DND-41 (cell line): ENCODE results near the gene VPS18.
A peak's percentile ranks its signal among the peaks of the same experiment; 100 is the strongest.

Source experiments
- ATAC-seq: fragments of 200-7000 bp; cut with Tn5 transposase; 3 replicates; pipeline ENCODE4 v1.9.1; 2021; ENCODE audit warnings: low read depth; ENCODE audit not compliant: insufficient read depth
- DNase-seq: peaks from one replicate; pipeline ENCODE4 v3.0.0-alpha.2; 2020
- H2AFZ ChIP-seq: 2 replicates; pipeline ENCODE4 v1.6.0; 2012; ENCODE audit warnings: low read depth, low read length
- H3K27ac ChIP-seq: 2 replicates; pipeline ENCODE4 v1.5.1; 2012; ENCODE audit warnings: low read length, inconsistent platforms
- H3K27me3 ChIP-seq: fragments of 200-600 bp; sonication (generic); 2 replicates; pipeline ENCODE4 v1.6.0; 2012; ENCODE audit warnings: low read length, mild to moderate bottlenecking, inconsistent platforms; ENCODE audit not compliant: insufficient read depth, poor library complexity
- H3K36me3 ChIP-seq: 2 replicates; pipeline ENCODE4 v1.5.1; 2012; ENCODE audit warnings: low read length, inconsistent platforms; ENCODE audit not compliant: insufficient read depth
- H3K4me1 ChIP-seq: 2 replicates; pipeline ENCODE4 v1.5.1; 2012; ENCODE audit warnings: mild to moderate bottlenecking, low read length; ENCODE audit not compliant: insufficient read depth
- H3K4me2 ChIP-seq: 2 replicates; pipeline ENCODE4 v1.6.0; 2012; ENCODE audit warnings: mild to moderate bottlenecking, moderate library complexity, low read length, inconsistent platforms; ENCODE audit not compliant: insufficient read depth
- H3K4me3 ChIP-seq, 2 experiments: fragments of 200-600 bp in 1 of 2; shearing (Covaris generic) in 1 of 2; 2 replicates each; pipeline ENCODE4 v1.5.1; 2012 to 2016; ENCODE audit warnings: inconsistent platforms in 2 of 2, low read length in 2 of 2, mild to moderate bottlenecking in 2 of 2, low read depth in 1 of 2, moderate library complexity in 1 of 2
- H3K79me2 ChIP-seq: 2 replicates; pipeline ENCODE4 v1.6.0; 2012; ENCODE audit warnings: low read length, inconsistent platforms; ENCODE audit not compliant: insufficient read depth
- H3K9ac ChIP-seq: 2 replicates; pipeline ENCODE4 v1.6.0; 2012; ENCODE audit warnings: low read depth, mild to moderate bottlenecking, inconsistent platforms, low read length, moderate library complexity
- H3K9me3 ChIP-seq: 2 replicates; pipeline ENCODE4 v1.5.1; 2012; ENCODE audit warnings: low read length, moderate library complexity, mild to moderate bottlenecking, inconsistent platforms; ENCODE audit not compliant: insufficient read depth, severe bottlenecking
- H4K20me1 ChIP-seq: 2 replicates; pipeline ENCODE4 v1.6.0; 2012; ENCODE audit warnings: low read length; ENCODE audit not compliant: insufficient read depth
- EZH2 ChIP-seq: IDR thresholded peaks from 3 replicates; pipeline ENCODE4 v1.6.1; 2012; ENCODE audit warnings: borderline replicate concordance, low read depth, mild to moderate bottlenecking, moderate library complexity, low read length, inconsistent platforms; ENCODE audit not compliant: severe bottlenecking
- TF ChIP-seq, protein P1 (sequence below): IDR thresholded peaks from 2 replicates; pipeline ENCODE4 v1.5.1; 2012; ENCODE audit warnings: borderline replicate concordance, low read length, moderate library complexity, mild to moderate bottlenecking; ENCODE audit not compliant: poor library complexity, severe bottlenecking; ENCODE audit errors: extremely low read depth

Gene VPS18

DNA sequence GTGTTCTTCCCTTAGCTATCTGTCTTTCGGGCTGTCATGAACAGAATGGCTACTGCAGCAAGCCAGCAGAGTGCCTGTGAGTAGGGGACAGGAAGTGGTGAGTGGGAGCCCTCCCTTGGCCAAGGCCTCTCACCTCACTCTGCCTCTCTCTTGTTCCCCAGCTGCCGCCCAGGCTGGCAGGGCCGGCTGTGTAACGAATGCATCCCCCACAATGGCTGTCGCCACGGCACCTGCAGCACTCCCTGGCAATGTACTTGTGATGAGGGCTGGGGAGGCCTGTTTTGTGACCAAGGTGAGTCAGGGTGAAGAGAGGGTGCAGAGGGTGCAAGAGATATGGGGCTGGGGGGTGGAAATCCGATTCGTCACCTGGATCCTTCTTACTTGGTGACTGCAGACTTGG, 37.9 kb downstream of the VPS18 start:
- Histone ChIP-seq H3K9ac (no peak overlapping the region), H2AFZ (no peak overlapping the region), H3K36me3 (no peaks in the 10 kb centered on the region), H3K9me3 (no peaks in the 10 kb centered on the region), H3K79me2 (no peaks in the 10 kb centered on the region), H3K4me3 (no peak overlapping the region), H3K27me3 (peaks cover 33% of the 10 kb centered on the region), H3K4me1 (peaks cover 25% of the 10 kb centered on the region), H3K27ac (no peak overlapping the region), H4K20me1 (peaks cover 22% of the 10 kb centered on the region), H3K4me2 (no peak overlapping the region)
- DNase-seq (peak; percentile 66), ATAC-seq (peak; percentile 55)
- TF ChIP-seq, protein P1, sequence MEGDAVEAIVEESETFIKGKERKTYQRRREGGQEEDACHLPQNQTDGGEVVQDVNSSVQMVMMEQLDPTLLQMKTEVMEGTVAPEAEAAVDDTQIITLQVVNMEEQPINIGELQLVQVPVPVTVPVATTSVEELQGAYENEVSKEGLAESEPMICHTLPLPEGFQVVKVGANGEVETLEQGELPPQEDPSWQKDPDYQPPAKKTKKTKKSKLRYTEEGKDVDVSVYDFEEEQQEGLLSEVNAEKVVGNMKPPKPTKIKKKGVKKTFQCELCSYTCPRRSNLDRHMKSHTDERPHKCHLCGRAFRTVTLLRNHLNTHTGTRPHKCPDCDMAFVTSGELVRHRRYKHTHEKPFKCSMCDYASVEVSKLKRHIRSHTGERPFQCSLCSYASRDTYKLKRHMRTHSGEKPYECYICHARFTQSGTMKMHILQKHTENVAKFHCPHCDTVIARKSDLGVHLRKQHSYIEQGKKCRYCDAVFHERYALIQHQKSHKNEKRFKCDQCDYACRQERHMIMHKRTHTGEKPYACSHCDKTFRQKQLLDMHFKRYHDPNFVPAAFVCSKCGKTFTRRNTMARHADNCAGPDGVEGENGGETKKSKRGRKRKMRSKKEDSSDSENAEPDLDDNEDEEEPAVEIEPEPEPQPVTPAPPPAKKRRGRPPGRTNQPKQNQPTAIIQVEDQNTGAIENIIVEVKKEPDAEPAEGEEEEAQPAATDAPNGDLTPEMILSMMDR = no peak
- no peak for TF ChIP-seq EZH2

DNA sequence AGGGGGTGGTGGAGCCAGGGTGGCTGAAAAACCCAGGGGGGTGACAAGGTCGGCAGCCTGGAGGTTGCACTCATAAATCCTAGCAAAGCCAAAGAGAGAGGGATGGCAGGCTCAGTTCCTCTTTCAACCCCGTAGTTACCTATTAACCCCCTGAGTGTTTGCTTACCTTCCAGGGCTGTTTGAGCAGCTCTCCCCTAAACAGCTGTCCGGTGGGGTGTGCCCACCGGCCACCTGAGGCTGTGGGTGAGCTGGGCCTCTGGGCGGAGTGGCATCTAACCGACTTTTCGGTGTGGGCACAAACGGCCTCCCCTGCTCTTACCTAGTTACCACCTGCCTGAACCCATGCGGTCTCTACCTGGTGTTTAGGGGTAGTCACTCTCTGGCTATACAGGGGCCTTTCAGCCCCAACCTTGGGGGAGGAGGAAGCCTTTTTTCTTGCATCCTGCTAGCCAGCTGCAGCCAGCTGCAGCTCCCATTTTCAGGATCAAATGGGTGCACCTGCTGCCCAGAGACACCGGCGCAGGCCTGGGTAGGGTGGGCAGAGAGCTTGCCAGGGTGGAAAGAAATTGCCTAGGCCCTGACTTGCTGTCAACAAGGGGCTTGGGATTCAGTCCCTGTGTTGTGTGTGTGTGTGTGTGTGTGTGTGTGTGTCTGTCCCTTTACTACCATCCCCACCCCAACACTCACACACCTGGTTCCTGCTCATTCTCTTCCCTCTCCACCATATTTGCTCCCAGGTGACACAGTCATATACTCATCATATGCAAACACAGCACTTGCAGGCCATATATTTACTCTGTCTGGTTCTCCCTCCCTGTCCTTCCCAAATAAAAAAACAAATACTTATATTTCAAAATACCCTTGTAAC, 38.6 kb downstream of the VPS18 start:
- H3K4me1 ChIP-seq = peaks cover 18% of the 10 kb centered on the region
- ATAC-seq = no peak

DNA sequence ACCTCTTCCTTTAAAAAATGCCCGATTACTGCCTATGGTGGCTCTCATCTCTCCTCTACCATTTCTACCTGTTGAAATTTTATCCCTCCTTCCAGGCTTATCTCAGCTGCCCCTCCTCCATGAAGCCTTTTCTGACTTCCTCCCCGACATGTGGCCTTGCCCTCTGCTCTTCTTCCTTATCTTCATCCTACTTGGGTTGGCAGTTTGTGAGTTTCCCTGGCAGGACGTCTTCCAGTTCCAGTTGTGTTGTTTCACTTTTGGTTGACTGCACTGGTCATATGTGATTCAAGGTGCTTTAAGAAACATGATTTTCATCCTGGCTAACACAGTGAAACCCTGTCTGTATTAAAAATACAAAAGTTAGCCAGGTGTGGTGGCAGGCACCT, 39.3 kb downstream of the VPS18 start:
- Histone ChIP-seq H4K20me1 (peaks cover 17% of the 10 kb centered on the region), H3K9ac (no peak overlapping the region), H3K27ac (no peak overlapping the region), H3K4me2 (no peak overlapping the region), H3K9me3 (no peaks in the 10 kb centered on the region), H2AFZ (no peak overlapping the region), H3K4me1 (peaks cover 12% of the 10 kb centered on the region), H3K79me2 (no peaks in the 10 kb centered on the region), H3K36me3 (no peaks in the 10 kb centered on the region), H3K4me3 (no peak overlapping the region), H3K27me3 (peaks cover 25% of the 10 kb centered on the region)
- no peak for DNase-seq
- TF ChIP-seq, protein P1 = no peak
- TF ChIP-seq EZH2 = no peak
- ATAC-seq = no peak

More for the DNA sequence above, 38.6 kb downstream of the VPS18 start:
- Histone ChIP-seq H3K79me2 (no peaks in the 10 kb centered on the region), H3K9ac (no peak overlapping the region), H4K20me1 (peaks cover 18% of the 10 kb centered on the region), H3K27ac (no peak overlapping the region), H3K4me2 (no peak overlapping the region), H2AFZ (no peak overlapping the region), H3K4me3 (no peak overlapping the region), H3K36me3 (no peaks in the 10 kb centered on the region), H3K9me3 (no peaks in the 10 kb centered on the region), H3K27me3 (peaks cover 30% of the 10 kb centered on the region)
- no peak for DNase-seq
- no peak for TF ChIP-seq EZH2
- TF ChIP-seq, protein P1 = no peak
